BE2C (cell line): ENCODE results near the gene P2RY6.
A peak's percentile ranks its signal among the peaks of the same experiment; 100 is the strongest.

Experiments
- DNase-seq: peaks from one replicate; pipeline ENCODE4 v3.0.0-alpha.2; 2020
- H3K27me3 ChIP-seq: fragments of 250-450 bp; sonication (Bioruptor Pico); 2 replicates; pipeline ENCODE4 v1.5.1; 2020; ENCODE audit warnings: mild to moderate bottlenecking
- H3K36me3 ChIP-seq: fragments of 250-450 bp; sonication (Bioruptor Pico); 2 replicates; pipeline ENCODE4 v1.5.1; 2020; ENCODE audit warnings: mild to moderate bottlenecking
- H3K4me1 ChIP-seq: fragments of 250-450 bp; sonication (Bioruptor Pico); 2 replicates; pipeline ENCODE4 v1.5.1; 2020
- H3K4me3 ChIP-seq: 2 replicates; pipeline ENCODE4 v1.5.1; 2011; ENCODE audit warnings: low read depth, low read length
- H3K9me3 ChIP-seq: fragments of 250-450 bp; sonication (Bioruptor Pico); 2 replicates; pipeline ENCODE4 v1.5.1; 2020
- CTCF ChIP-seq: IDR thresholded peaks from 2 replicates; pipeline ENCODE4 v1.5.1; 2012; ENCODE audit warnings: mild to moderate bottlenecking, low read depth, low read length

P2RY6 gene

DNA sequence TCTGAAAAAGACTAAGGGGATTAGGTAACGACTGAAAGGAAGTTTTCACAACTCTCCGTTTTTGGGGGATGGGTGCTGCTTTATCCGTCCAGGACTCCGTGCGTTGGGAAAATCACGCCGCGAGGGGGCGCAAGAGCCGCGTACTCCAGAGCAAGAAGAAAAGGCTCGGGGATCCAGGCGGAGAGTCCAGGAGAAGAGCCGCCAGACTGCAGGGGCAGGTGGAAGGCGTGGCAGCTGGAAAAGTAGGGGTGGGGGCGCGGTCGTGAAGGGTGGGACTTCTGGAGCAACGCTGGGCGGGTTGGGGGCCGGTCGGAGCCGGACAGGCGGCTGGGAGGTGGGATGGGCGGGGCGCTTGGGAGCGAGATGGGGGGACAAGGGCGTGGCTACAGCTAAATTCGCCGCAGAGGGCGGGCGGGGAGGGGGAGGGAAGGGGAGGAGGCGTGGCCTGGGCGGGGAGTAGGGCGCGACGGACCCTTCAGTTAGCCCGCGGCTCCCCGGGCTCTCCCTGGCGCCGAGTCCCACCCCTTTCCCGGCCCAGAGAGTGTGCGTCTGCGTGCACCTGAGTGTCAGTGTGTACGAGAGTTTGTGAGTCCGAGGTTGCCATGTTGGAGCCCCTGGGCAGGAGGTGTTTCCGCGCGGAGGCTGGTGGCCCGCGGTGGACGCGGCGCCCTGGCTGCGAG lies 35.3 kb downstream of the P2RY6 start:
- Histone ChIP-seq H3K27me3 (no peaks in the 10 kb centered on the region), H3K4me1 (no peaks in the 10 kb centered on the region; the same call in 1 of the 2 replicates), H3K9me3 (no peaks in the 10 kb centered on the region), H3K36me3 (no peaks in the 10 kb centered on the region), H3K4me3 (peak overlapping the region; percentile 75)
- peak; percentile 100 for DNase-seq
- peak; percentile 89 for TF ChIP-seq CTCF

- TF ChIP-seq CTCF: no peak
- peak within 1 kb of the TSS; percentile 75 for H3K4me3 ChIP-seq
- H3K4me1 ChIP-seq: no peaks in the 10 kb centered on the region; the same call in 1 of the 2 replicates
- peak; percentile 91 for DNase-seq
- no peaks in the 10 kb centered on the region for H3K36me3 ChIP-seq
- H3K27me3 ChIP-seq: no peaks in the 10 kb centered on the region
- no peaks in the 10 kb centered on the region for H3K9me3 ChIP-seq
Observed at GRCh38 chr11:73308003-73308960, 36.1 kb downstream of the P2RY6 start, which contains the start of gene ARHGEF17. Gene ARHGEF17, plus strand, starts transcription at chr11:73308276. Its CDS starts 363 bp downstream, at chr11:73308639.

- H3K4me1 ChIP-seq: no peaks in the 10 kb centered on the region; the same call in 1 of the 2 replicates
- H3K4me3 ChIP-seq: peak overlapping the region; percentile 75
- peak; percentile 52 for DNase-seq
- no peak for TF ChIP-seq CTCF
- no peaks in the 10 kb centered on the region for H3K27me3 ChIP-seq
- no peaks in the 10 kb centered on the region for H3K36me3 ChIP-seq
- H3K9me3 ChIP-seq: no peaks in the 10 kb centered on the region
Observed at GRCh38 chr11:73308961-73309919, 37.1 kb downstream of the P2RY6 start.

DNA sequence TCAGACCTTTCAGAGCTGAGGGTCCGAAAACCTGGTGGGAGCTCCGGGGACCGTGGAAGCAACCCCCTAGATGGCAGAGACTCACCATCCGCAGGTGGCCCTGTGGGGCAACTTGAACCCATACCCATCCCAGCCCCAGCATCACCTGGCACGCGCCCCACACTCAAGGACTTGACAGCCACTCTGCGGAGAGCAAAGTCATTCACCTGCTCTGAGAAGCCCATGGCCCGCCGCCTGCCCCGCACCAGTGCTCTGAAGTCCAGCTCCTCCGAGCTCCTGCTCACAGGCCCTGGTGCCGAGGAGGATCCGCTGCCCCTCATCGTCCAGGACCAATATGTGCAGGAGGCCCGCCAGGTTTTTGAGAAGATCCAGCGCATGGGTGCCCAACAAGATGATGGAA lies 37.9 kb downstream of the P2RY6 start:
- no peaks in the 10 kb centered on the region for H3K36me3 ChIP-seq
- H3K27me3 ChIP-seq: no peaks in the 10 kb centered on the region
- no peaks in the 10 kb centered on the region; the same call in 1 of the 2 replicates for H3K4me1 ChIP-seq
- no peak for TF ChIP-seq CTCF
- no peak for DNase-seq
- H3K9me3 ChIP-seq: no peaks in the 10 kb centered on the region
- H3K4me3 ChIP-seq: no peak overlapping the region

DNA sequence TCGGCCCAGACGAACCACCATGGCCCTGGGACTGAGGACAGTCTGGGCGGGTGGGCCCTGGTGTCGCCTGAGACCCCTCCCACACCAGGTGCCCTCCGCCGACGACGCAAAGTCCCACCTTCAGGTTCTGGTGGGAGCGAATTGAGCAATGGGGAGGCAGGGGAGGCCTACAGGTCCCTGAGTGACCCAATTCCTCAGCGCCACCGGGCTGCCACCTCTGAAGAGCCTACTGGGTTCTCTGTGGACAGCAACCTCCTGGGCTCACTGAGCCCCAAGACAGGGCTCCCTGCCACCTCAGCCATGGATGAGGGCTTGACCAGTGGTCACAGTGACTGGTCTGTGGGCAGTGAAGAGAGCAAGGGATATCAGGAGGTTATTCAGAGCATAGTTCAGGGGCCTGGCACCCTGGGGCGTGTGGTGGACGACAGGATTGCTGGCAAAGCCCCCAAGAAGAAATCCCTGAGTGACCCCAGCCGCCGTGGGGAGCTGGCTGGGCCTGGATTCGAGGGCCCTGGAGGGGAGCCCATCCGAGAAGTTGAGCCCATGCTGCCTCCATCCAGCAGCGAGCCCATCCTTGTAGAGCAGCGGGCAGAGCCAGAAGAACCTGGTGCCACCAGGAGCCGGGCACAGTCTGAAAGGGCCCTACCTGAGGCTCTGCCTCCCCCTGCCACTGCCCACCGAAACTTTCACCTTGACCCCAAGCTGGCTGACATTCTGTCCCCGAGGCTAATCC lies 38.7 kb downstream of the P2RY6 start:
- Histone ChIP-seq H3K4me3 (no peak overlapping the region), H3K9me3 (no peaks in the 10 kb centered on the region), H3K27me3 (no peaks in the 10 kb centered on the region), H3K4me1 (no peaks in the 10 kb centered on the region; the same call in 1 of the 2 replicates), H3K36me3 (no peaks in the 10 kb centered on the region)
- TF ChIP-seq CTCF: no peak
- no peak for DNase-seq
